ENCODE measurements around the gene AFAP1. TPM values are rescaled to one million over a fixed set of nuclear protein-coding genes. Genes with fewer than 3 reads are reported as not detected.
A peak's percentile ranks its signal among the peaks of the same experiment; 100 is the strongest.

Gene AFAP1
- total RNA-seq, 1 experiment from 2014 or later = 22.5 TPM

DNA sequence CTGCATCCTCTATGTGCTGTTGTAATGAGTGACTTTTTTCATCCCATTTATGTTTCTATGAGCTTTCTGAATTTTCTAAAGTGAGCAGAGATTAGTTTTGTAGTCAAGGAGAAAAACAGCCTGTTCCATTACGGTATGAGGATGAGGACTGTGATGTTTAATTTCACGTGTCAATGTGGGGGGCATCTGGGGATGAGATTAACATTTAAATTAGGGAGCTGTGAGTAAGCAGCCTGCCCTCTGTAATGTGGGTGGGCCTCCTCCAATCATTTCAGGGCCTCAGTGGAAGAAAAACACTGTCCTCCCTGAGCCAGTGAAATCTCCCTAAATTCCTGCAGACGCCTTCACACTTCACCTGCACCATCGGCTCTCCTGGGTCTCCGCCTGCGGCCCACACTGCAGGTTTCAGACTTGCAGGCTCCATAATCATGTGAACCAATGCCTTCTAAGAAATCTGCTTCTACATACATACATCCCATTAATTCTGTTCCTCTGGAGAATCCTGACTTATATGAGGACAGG is 121.7 kb downstream of the AFAP1 start:
- no peak for DNase-seq (ENCODE audit: unreplicated experiment)
- BruUV-seq (replicated peaks) = no TSS peak
- Mint-ChIP-seq H3K27ac (ENCODE audit: low read depth, unreplicated experiment) (no peak overlapping the region), H3K4me1 (ENCODE audit: insufficient read depth, unreplicated experiment) (no peaks in the 10 kb centered on the region), H3K4me3 (ENCODE audit: unreplicated experiment) (no peak overlapping the region), H3K36me3 (ENCODE audit: insufficient read depth, unreplicated experiment) (peaks cover 32% of the 10 kb centered on the region), H3K9me3 (ENCODE audit: unreplicated experiment) (no peaks in the 10 kb centered on the region), H3K27me3 (ENCODE audit: insufficient read depth, unreplicated experiment) (no peaks in the 10 kb centered on the region)
- CTCF ChIA-PET = interaction anchor here (0.7 to 3.4 kb wide), 4 partner anchors 9 to 169 kb away, joined by 3 to 24 read pairs (median 5); no protein-coding TSS in a partner anchor
- no peak for TF ChIP-seq CTCF (IDR thresholded peaks at IDR 0.05; ENCODE audit: unreplicated experiment)
- intact Hi-C loops (cut with micrococcal nuclease) = no loop called here
- POLR2A ChIA-PET = interaction anchor here (0.7 to 1.0 kb wide), 3 partner anchors 9 to 23 kb away, joined by 3 read pairs; no protein-coding TSS in a partner anchor

GRCh38 chr4:7816771-7817170 is 122.9 kb downstream of the AFAP1 start:
- ChIA-PET POLR2A (interaction anchor here (0.8 to 1.6 kb wide), 2 partner anchors 27 to 171 kb away, joined by 3 to 4 read pairs; no protein-coding TSS in a partner anchor), CTCF (interaction anchor here (0.6 to 4.7 kb wide), 7 partner anchors 10 to 170 kb away, joined by 3 to 30 read pairs (median 4); no protein-coding TSS in a partner anchor)
- no peak overlapping the region for H3K4me3 Mint-ChIP-seq (ENCODE audit: unreplicated experiment)
- intact Hi-C loops (cut with micrococcal nuclease) = no loop called here
- H3K27me3 Mint-ChIP-seq (ENCODE audit: insufficient read depth, unreplicated experiment) = no peaks in the 10 kb centered on the region
- H3K27ac Mint-ChIP-seq (ENCODE audit: low read depth, unreplicated experiment) = peak overlapping the region; percentile 35
- peaks cover 32% of the 10 kb centered on the region for H3K36me3 Mint-ChIP-seq (ENCODE audit: insufficient read depth, unreplicated experiment)
- no peak for DNase-seq (ENCODE audit: unreplicated experiment)
- no peaks in the 10 kb centered on the region for H3K9me3 Mint-ChIP-seq (ENCODE audit: unreplicated experiment)
- BruUV-seq (replicated peaks) = no TSS peak
- no peaks in the 10 kb centered on the region for H3K4me1 Mint-ChIP-seq (ENCODE audit: insufficient read depth, unreplicated experiment)
- no peak for TF ChIP-seq CTCF (IDR thresholded peaks at IDR 0.05; ENCODE audit: unreplicated experiment)

- Mint-ChIP-seq H3K36me3 (ENCODE audit: insufficient read depth, unreplicated experiment) (peaks cover 32% of the 10 kb centered on the region), H3K9me3 (ENCODE audit: unreplicated experiment) (no peaks in the 10 kb centered on the region), H3K27ac (ENCODE audit: low read depth, unreplicated experiment) (peak overlapping the region; percentile 35), H3K4me1 (ENCODE audit: insufficient read depth, unreplicated experiment) (no peaks in the 10 kb centered on the region), H3K4me3 (ENCODE audit: unreplicated experiment) (no peak overlapping the region), H3K27me3 (ENCODE audit: insufficient read depth, unreplicated experiment) (no peaks in the 10 kb centered on the region)
- no peak for DNase-seq (ENCODE audit: unreplicated experiment)
- BruUV-seq (replicated peaks) = no TSS peak
- ChIA-PET CTCF (interaction anchor here (0.7 to 4.7 kb wide), 7 partner anchors 11 to 171 kb away, joined by 3 to 30 read pairs (median 4); no protein-coding TSS in a partner anchor), POLR2A (interaction anchor here (0.6 to 2.1 kb wide), 5 partner anchors 11 to 146 kb away, joined by 3 to 5 read pairs (median 3); no protein-coding TSS in a partner anchor)
- intact Hi-C loops (cut with micrococcal nuclease) = loop anchor here (1.0 to 2.0 kb wide), 3 partner anchors 29 to 171 kb away; no protein-coding TSS in a partner anchor
- no peak for TF ChIP-seq CTCF (IDR thresholded peaks at IDR 0.05; ENCODE audit: unreplicated experiment)
Measured at GRCh38 chr4:7815981-7816380, 123.7 kb downstream of the AFAP1 start.

DNA sequence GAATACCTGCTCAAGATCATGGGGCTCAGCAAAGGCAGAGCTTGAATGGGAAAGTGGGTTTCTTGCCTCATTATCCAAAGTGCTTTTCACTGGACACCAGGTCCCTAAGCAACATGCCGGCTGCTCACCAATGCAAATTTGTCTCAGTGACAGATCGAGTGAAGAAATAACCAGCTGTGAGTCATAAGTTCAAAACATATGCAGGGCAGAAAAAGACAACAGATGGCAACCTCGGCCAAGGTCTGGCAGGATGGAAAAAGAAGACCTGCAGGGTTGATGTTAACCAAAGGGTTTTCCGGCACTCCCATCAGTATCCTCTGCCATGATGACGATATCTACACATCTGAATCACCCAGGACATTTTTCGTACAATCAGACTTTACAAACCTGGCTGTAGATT is 124.1 kb downstream of the AFAP1 start:
- CTCF ChIA-PET = interaction anchor here (0.7 to 4.7 kb wide), 6 partner anchors 10 to 1701 kb away, joined by 3 to 30 read pairs (median 4); no protein-coding TSS in a partner anchor

More for the DNA sequence above, 124.1 kb downstream of the AFAP1 start:
- BruUV-seq (replicated peaks) = no TSS peak
- H3K27me3 Mint-ChIP-seq (ENCODE audit: insufficient read depth, unreplicated experiment) = no peaks in the 10 kb centered on the region
- DNase-seq (ENCODE audit: unreplicated experiment) = peak; percentile 91
- intact Hi-C loops (cut with micrococcal nuclease) = loop anchor here (1.0 to 2.0 kb wide), 3 partner anchors 29 to 172 kb away; no protein-coding TSS in a partner anchor
- peak overlapping the region; percentile 35 for H3K27ac Mint-ChIP-seq (ENCODE audit: low read depth, unreplicated experiment)
- POLR2A ChIA-PET = interaction anchor here (0.6 to 2.1 kb wide), 5 partner anchors 11 to 146 kb away, joined by 3 to 5 read pairs (median 3); no protein-coding TSS in a partner anchor
- no peaks in the 10 kb centered on the region for H3K4me1 Mint-ChIP-seq (ENCODE audit: insufficient read depth, unreplicated experiment)
- no peak overlapping the region for H3K4me3 Mint-ChIP-seq (ENCODE audit: unreplicated experiment)
- H3K9me3 Mint-ChIP-seq (ENCODE audit: unreplicated experiment) = no peaks in the 10 kb centered on the region
- peak; percentile 17 for TF ChIP-seq CTCF (IDR thresholded peaks at IDR 0.05; ENCODE audit: unreplicated experiment)
- H3K36me3 Mint-ChIP-seq (ENCODE audit: insufficient read depth, unreplicated experiment) = peaks cover 32% of the 10 kb centered on the region

All from MCF 10A (cell line).